Mesenchymal stem cell (in vitro differentiated cells and primary cell): ENCODE measurements around the gene RPS6KA2.

Experiments
- DNase-seq: peaks from one replicate; pipeline ENCODE4 v3.0.0-alpha.2; 2013
- H2AFZ ChIP-seq: one replicate; pipeline ENCODE4 v1.6.1; 2013; ENCODE audit warnings: low read depth, mild to moderate bottlenecking, control low read depth, inconsistent platforms, low read length, moderate library complexity
- H2AK5ac ChIP-seq: 2 replicates; pipeline ENCODE4 v1.6.1; 2013; ENCODE audit warnings: low read length, moderate library complexity, mild to moderate bottlenecking, inconsistent platforms; ENCODE audit not compliant: severe bottlenecking
- H2BK120ac ChIP-seq: one replicate; pipeline ENCODE4 v1.6.1; 2013; ENCODE audit warnings: low read depth, mild to moderate bottlenecking, inconsistent platforms, low read length, moderate library complexity
- H2BK12ac ChIP-seq, 2 experiments: one replicate each; pipeline ENCODE4 v1.6.1; 2013; ENCODE audit warnings: inconsistent platforms in 2 of 2, low read length in 2 of 2, mild to moderate bottlenecking in 2 of 2, moderate library complexity in 2 of 2, control low read depth in 1 of 2
- H2BK15ac ChIP-seq: one replicate; pipeline ENCODE4 v1.6.1; 2013; ENCODE audit warnings: mild to moderate bottlenecking, low read depth, inconsistent platforms; ENCODE audit not compliant: poor library complexity, severe bottlenecking
- H2BK5ac ChIP-seq: 2 replicates; pipeline ENCODE4 v1.6.1; 2013; ENCODE audit warnings: low read depth, mild to moderate bottlenecking, low read length, control low read depth, inconsistent platforms; ENCODE audit not compliant: poor library complexity, severe bottlenecking
- H3K14ac ChIP-seq, 2 experiments: one replicate each; pipeline ENCODE4 v1.6.1; 2013; ENCODE audit warnings: inconsistent platforms in 2 of 2, low read length in 2 of 2, control low read depth in 1 of 2, mild to moderate bottlenecking in 1 of 2, moderate library complexity in 1 of 2
- H3K18ac ChIP-seq, 2 experiments: one replicate each; pipeline ENCODE4 v1.6.1; 2013; ENCODE audit warnings: inconsistent platforms in 2 of 2, low read length in 2 of 2, control low read depth in 1 of 2, low read depth in 1 of 2, mild to moderate bottlenecking in 1 of 2
- H3K23ac ChIP-seq, 2 experiments: one replicate each; pipeline ENCODE4 v1.6.1; 2013; ENCODE audit warnings: inconsistent platforms in 2 of 2, low read length in 2 of 2, mild to moderate bottlenecking in 2 of 2, moderate library complexity in 2 of 2, control low read depth in 1 of 2
- H3K27ac ChIP-seq: 2 replicates; pipeline ENCODE4 v1.5.1; 2013; ENCODE audit warnings: mild to moderate bottlenecking, moderate library complexity, low read length, control low read depth, inconsistent platforms; ENCODE audit not compliant: poor library complexity, severe bottlenecking
- H3K27me3 ChIP-seq, 2 experiments: 2 replicates each; pipeline versions ENCODE4 v1.6.1 to v1.7.0; 2013; ENCODE audit warnings: low read length in 2 of 2, mild to moderate bottlenecking in 2 of 2, moderate library complexity in 2 of 2, control low read depth in 1 of 2, inconsistent platforms in 1 of 2; ENCODE audit not compliant: control insufficient read depth in 1 of 2, insufficient read depth in 1 of 2
- H3K36me3 ChIP-seq, 2 experiments: 2 replicates each; pipeline versions ENCODE4 v1.6.1 to v1.7.0; 2013; ENCODE audit warnings: low read length in 2 of 2, control low read depth in 1 of 2, inconsistent platforms in 1 of 2, low read depth in 1 of 2, mild to moderate bottlenecking in 1 of 2; ENCODE audit not compliant: insufficient read depth in 2 of 2, control insufficient read depth in 1 of 2
- H3K4ac ChIP-seq, 2 experiments: one replicate each; pipeline ENCODE4 v1.6.1; 2013; ENCODE audit warnings: inconsistent platforms in 2 of 2, low read length in 2 of 2, mild to moderate bottlenecking in 2 of 2, moderate library complexity in 2 of 2, control low read depth in 1 of 2, low read depth in 1 of 2
- H3K4me1 ChIP-seq: 2 replicates; pipeline ENCODE4 v1.6.1; 2013; ENCODE audit warnings: low read depth, low read length, control low read depth; ENCODE audit not compliant: control insufficient read depth, insufficient read depth
- H3K4me2 ChIP-seq: 2 replicates; pipeline ENCODE4 v1.6.1; 2013; ENCODE audit warnings: low read length, mild to moderate bottlenecking, inconsistent platforms; ENCODE audit not compliant: poor library complexity, severe bottlenecking
- H3K4me3 ChIP-seq, 2 experiments: 2 replicates each; pipeline versions ENCODE4 v1.5.1 to v1.7.0; 2013; ENCODE audit warnings: low read length in 2 of 2, mild to moderate bottlenecking in 2 of 2, control low read depth in 1 of 2, low read depth in 1 of 2; ENCODE audit not compliant: insufficient read depth in 1 of 2
- H3K79me1 ChIP-seq: replicated peaks from 2 replicates; pipeline ENCODE4 v1.6.1; 2013; ENCODE audit warnings: mild to moderate bottlenecking, control low read depth, low read length, inconsistent platforms; ENCODE audit not compliant: poor library complexity, severe bottlenecking
- H3K9ac ChIP-seq: 2 replicates; pipeline ENCODE4 v1.7.0; 2013; ENCODE audit warnings: mild to moderate bottlenecking, low read length, moderate library complexity
- H3K9me3 ChIP-seq: 2 replicates; pipeline ENCODE4 v1.7.0; 2013; ENCODE audit warnings: mild to moderate bottlenecking, low read length; ENCODE audit not compliant: control insufficient read depth
- H4K8ac ChIP-seq: one replicate; pipeline ENCODE4 v1.6.1; 2013; ENCODE audit warnings: inconsistent platforms, mild to moderate bottlenecking, low read length, moderate library complexity
- H4K91ac ChIP-seq: one replicate; pipeline ENCODE4 v1.6.1; 2013; ENCODE audit warnings: mild to moderate bottlenecking, low read length, inconsistent platforms
- WGBS: methylation state at CpG from one replicate; pipeline ENCODE4 v1.1.7; 2013; ENCODE audit warnings: mixed read lengths; 5-methylcytosine and 5-hydroxymethylcytosine counted together

Gene RPS6KA2

GRCh38 chr6:166545156-166546034 is 81.7 kb downstream of the RPS6KA2 start:
- Histone ChIP-seq H3K4me1 (peaks cover 7% of the 10 kb centered on the region), H3K14ac (no peak overlapping the region), H2BK5ac (peak overlapping the region; percentile 37), H3K27ac (no peak overlapping the region), H3K4ac (no peak overlapping the region), H3K27me3 (no peaks in the 10 kb centered on the region), H2AK5ac (no peak overlapping the region), H3K4me2 (no peak overlapping the region), H3K79me1 (no peaks in the 10 kb centered on the region), H2BK15ac (no peak overlapping the region), H2AFZ (no peak overlapping the region), H3K9me3 (peaks cover 5% of the 10 kb centered on the region), H3K4me3 (no peak overlapping the region), H2BK12ac (no peak overlapping the region), H4K91ac (no peak overlapping the region), H3K18ac (peak overlapping the region in 1 of 2 experiments; percentile 11), H3K23ac (no peak overlapping the region), H3K9ac (peak overlapping the region; percentile 47), H4K8ac (no peak overlapping the region), H2BK120ac (no peak overlapping the region), H3K36me3 (no peaks in the 10 kb centered on the region)
- DNase-seq: no peak
- WGBS: 92% methylated on average over 15 of the region's 19 CpGs

DNA sequence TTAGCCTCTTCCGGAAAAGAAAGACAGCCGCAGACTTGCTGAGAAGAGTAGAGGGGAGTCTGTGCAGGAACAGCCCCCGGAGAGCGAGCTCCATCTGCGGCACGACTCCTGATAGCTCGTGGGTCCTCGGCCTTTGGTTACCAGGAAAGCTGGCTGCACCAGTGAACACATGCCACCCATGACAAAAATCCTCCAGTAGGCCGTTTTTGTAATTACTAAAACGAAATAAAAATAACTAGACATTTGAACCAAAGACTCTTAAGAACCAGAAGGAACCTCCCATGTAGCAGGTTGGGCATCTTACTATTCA is 82.8 kb downstream of the RPS6KA2 start:
- H3K18ac ChIP-seq: no peak overlapping the region
- H2AK5ac ChIP-seq: no peak overlapping the region
- no peak overlapping the region for H2BK5ac ChIP-seq
- H3K36me3 ChIP-seq: no peaks in the 10 kb centered on the region
- H2AFZ ChIP-seq: no peak overlapping the region
- no peak overlapping the region for H2BK12ac ChIP-seq
- no peak overlapping the region for H3K4ac ChIP-seq
- no peak overlapping the region for H2BK15ac ChIP-seq
- H3K9me3 ChIP-seq: peaks cover 4% of the 10 kb centered on the region
- H3K14ac ChIP-seq: no peak overlapping the region
- no peak overlapping the region for H4K91ac ChIP-seq
- no peaks in the 10 kb centered on the region for H3K27me3 ChIP-seq
- H3K9ac ChIP-seq: no peak overlapping the region
- no peak overlapping the region for H3K23ac ChIP-seq
- peaks cover 7% of the 10 kb centered on the region for H3K4me1 ChIP-seq
- no peak overlapping the region for H3K4me3 ChIP-seq
- no peak overlapping the region for H3K4me2 ChIP-seq
- H4K8ac ChIP-seq: no peak overlapping the region
- H3K79me1 ChIP-seq: no peaks in the 10 kb centered on the region
- H3K27ac ChIP-seq: no peak overlapping the region
- DNase-seq: no peak
- H2BK120ac ChIP-seq: no peak overlapping the region
- WGBS: 90% methylated on average over 10 of the region's 10 CpGs

DNA sequence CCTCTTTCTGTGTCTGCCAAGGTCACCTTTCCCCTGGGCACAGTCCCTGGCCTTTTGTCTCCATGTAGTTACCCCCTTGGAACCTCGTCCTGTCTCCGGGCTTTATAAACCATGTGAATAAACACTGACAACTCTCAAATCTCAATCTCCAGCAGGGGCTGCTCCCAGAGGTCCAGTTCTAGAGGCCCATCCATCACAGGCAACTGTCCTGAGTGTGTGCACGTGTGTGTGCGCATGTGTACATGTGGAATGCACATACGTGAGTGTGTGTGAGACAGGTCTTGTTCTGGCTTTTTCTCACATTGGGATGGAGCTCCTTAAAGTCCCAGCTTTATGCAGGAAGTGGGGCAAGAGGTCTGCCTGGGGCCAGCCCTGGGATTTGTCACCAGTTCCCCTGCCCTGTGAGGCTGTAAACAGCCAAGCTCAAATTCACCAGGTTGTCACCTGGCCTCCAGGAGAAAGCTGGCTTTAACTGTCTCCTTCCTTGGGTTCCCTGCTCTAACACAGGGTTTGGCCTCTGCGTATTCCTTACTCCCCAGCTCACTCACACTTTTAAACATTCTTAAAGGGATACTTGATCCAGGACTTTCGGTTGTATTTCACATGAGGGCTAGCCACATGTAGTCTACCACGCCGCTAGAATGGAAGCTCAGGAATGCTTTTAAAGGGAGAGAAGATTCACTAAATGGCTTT is 83.3 kb downstream of the RPS6KA2 start:
- Histone ChIP-seq H3K4ac (no peak overlapping the region), H4K8ac (no peak overlapping the region), H2AFZ (no peak overlapping the region), H2BK12ac (no peak overlapping the region), H2BK15ac (no peak overlapping the region), H2BK5ac (no peak overlapping the region), H3K9ac (no peak overlapping the region), H3K4me3 (no peak overlapping the region), H3K27me3 (no peaks in the 10 kb centered on the region), H2AK5ac (no peak overlapping the region), H3K18ac (no peak overlapping the region), H3K4me1 (peaks cover 7% of the 10 kb centered on the region), H3K79me1 (no peaks in the 10 kb centered on the region), H3K4me2 (no peak overlapping the region), H3K23ac (no peak overlapping the region), H2BK120ac (no peak overlapping the region), H3K36me3 (no peaks in the 10 kb centered on the region), H3K9me3 (no peaks in the 10 kb centered on the region), H3K14ac (no peak overlapping the region), H4K91ac (peak overlapping the region; percentile 55), H3K27ac (no peak overlapping the region)
- DNase-seq: no peak
- WGBS: 87% methylated on average over 9 of the region's 9 CpGs

DNA sequence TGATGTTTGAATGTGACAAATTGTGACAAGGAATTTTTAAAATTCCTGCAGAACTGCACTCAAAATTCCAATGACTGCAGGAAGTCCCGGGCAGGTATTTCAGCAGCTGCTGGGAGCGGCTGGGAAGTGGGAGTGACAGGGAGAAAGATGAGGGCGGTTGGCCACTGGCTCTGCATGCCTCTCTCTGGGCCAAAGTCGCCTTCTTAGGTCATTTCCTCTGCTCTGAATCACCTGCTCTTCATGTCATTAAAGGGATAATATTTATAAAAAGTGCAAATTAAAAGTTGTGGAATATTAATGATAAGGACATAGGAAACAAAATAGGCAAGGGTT is 84.5 kb downstream of the RPS6KA2 start:
- Histone ChIP-seq H2BK5ac (no peak overlapping the region), H3K27ac (no peak overlapping the region), H3K4me3 (no peak overlapping the region), H3K36me3 (peaks cover 0 to 5% of the 10 kb centered on the region in 2 experiments), H2BK120ac (no peak overlapping the region), H2BK15ac (no peak overlapping the region), H3K4ac (no peak overlapping the region), H2AK5ac (no peak overlapping the region), H3K23ac (no peak overlapping the region), H3K9ac (no peak overlapping the region), H3K14ac (no peak overlapping the region), H3K9me3 (no peaks in the 10 kb centered on the region), H2BK12ac (no peak overlapping the region), H2AFZ (no peak overlapping the region), H3K4me2 (peak overlapping the region; percentile 39), H4K8ac (no peak overlapping the region), H3K4me1 (peaks cover 7% of the 10 kb centered on the region), H3K18ac (no peak overlapping the region), H4K91ac (no peak overlapping the region), H3K27me3 (no peaks in the 10 kb centered on the region), H3K79me1 (no peaks in the 10 kb centered on the region)
- 34% methylated on average over 3 of the region's 4 CpGs for whole genome bisulfite sequencing
- DNase-seq: no peak
